Activated T-cell treated with anti-CD3 and anti-CD28 coated beads, Interleukin-2, amount 50 U/mL, for 72 hours (primary cell): ENCODE measurements around the gene FNDC5. TPM values are rescaled to one million over a fixed set of nuclear protein-coding genes. Genes with fewer than 3 reads are reported as not detected.
"Not testable (repeated sequence)": the region's sequence is repeated elsewhere in the genome, so short reads cannot be mapped to it uniquely, and the experiment has no call there.

Source experiments
- ATAC-seq, 2 donors: fragments of 150-1000 bp; cut with Tn5 transposase; replicated peaks in 1 of 2; 2 replicates each; pipeline ENCODE4 v1.10.0; 2021; ENCODE audit warnings: moderate library complexity in 2 of 2, mild to moderate bottlenecking in 1 of 2
- DNase-seq, 2 donors: peaks; one replicate each; pipeline ENCODE4 v3.0.0; 2021 to 2022; ENCODE audit warnings: mixed read lengths in 1 of 2
- H3K27ac Mint-ChIP-seq: one replicate; pipeline ENCODE4 v1.8.0; 2022; ENCODE audit warnings: mild to moderate bottlenecking, moderate library complexity, mixed read lengths
- H3K27me3 Mint-ChIP-seq: one replicate; pipeline ENCODE4 v1.8.0; 2022; ENCODE audit warnings: low read depth, mixed read lengths
- H3K36me3 Mint-ChIP-seq, 2 donors: one replicate each; pipeline ENCODE4 v1.8.0; 2022; ENCODE audit warnings: mixed read lengths in 2 of 2, mild to moderate bottlenecking in 1 of 2; ENCODE audit not compliant: insufficient read depth in 2 of 2
- H3K4me1 Mint-ChIP-seq: one replicate; pipeline ENCODE4 v1.8.0; 2022; ENCODE audit warnings: low read depth, mixed read lengths
- H3K4me3 Mint-ChIP-seq, 2 donors: one replicate each; pipeline ENCODE4 v1.8.0; 2022; ENCODE audit warnings: mild to moderate bottlenecking in 2 of 2, mixed read lengths in 2 of 2, moderate library complexity in 2 of 2
- H3K9me3 Mint-ChIP-seq, 2 donors: one replicate each; pipeline ENCODE4 v1.8.0; 2022; ENCODE audit warnings: mixed read lengths in 2 of 2
- total RNA-seq, 2 donors: library from RNA; stranded (reverse); gene quantifications; one replicate each; pipeline ENCODE4 v1.2.3, GENCODE V29; 2022

The FNDC5 gene
- not detected for total RNA-seq

GRCh38 chr1:32870615-32871363, at the start of gene FNDC5:
TSS of gene FNDC5 (minus strand) at chr1:32870912.
- peaks cover 1% of the 10 kb centered on the region for H3K4me1 Mint-ChIP-seq
- H3K9me3 Mint-ChIP-seq, result no peaks in the 10 kb centered on the region
- peak; percentile 12 to 33 for ATAC-seq
- H3K36me3 Mint-ChIP-seq, result peaks cover 0 to 1% of the 10 kb centered on the region in 2 donors
- peaks cover 50% of the 10 kb centered on the region for H3K27me3 Mint-ChIP-seq
- peak within 1 kb of the TSS; percentile 40 to 74 for H3K4me3 Mint-ChIP-seq
- no peak within 1 kb of the TSS for H3K27ac Mint-ChIP-seq
- no peak for DNase-seq

GRCh38 chr1:32919811-32920733, 49.4 kb upstream of the FNDC5 start:
- Mint-ChIP-seq H3K4me3 (peak overlapping the region in 1 of 2 donors; percentile 59), H3K4me1 (peaks cover 26% of the 10 kb centered on the region), H3K36me3 (peaks cover 2 to 3% of the 10 kb centered on the region in 2 donors), H3K9me3 (no peaks in the 10 kb centered on the region), H3K27me3 (peaks cover 60% of the 10 kb centered on the region), H3K27ac (peak overlapping the region; percentile 54)
- DNase-seq, result no peak
- peak in 1 of 2 donors; percentile 27 for ATAC-seq

DNA sequence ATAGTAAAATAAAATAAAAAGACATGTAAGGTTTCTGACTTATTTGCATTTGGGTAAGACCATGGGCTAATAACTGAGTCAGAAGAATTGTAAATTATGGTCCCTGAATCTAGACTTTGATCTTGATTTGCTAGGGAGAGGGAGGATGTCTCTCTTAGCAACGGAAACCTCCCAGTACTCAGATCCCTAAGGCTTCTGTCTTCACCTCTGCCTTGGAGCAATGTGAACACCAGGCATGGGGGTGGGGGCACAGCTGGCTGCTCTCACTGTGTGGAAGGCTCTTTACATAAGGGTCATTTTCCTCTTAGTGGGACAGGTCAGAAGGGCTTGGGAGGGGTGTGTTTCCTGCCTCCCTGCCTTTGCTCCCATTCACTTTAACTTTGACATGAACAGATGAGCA, 47.5 kb upstream of the FNDC5 start:
- Mint-ChIP-seq H3K9me3 (no peaks in the 10 kb centered on the region), H3K4me1 (peaks cover 20% of the 10 kb centered on the region), H3K4me3 (no peak overlapping the region), H3K27me3 (peaks cover 41% of the 10 kb centered on the region), H3K36me3 (peaks cover 0 to 2% of the 10 kb centered on the region in 2 donors), H3K27ac (no peak overlapping the region)
- no peak for DNase-seq
- no peak for ATAC-seq

DNA sequence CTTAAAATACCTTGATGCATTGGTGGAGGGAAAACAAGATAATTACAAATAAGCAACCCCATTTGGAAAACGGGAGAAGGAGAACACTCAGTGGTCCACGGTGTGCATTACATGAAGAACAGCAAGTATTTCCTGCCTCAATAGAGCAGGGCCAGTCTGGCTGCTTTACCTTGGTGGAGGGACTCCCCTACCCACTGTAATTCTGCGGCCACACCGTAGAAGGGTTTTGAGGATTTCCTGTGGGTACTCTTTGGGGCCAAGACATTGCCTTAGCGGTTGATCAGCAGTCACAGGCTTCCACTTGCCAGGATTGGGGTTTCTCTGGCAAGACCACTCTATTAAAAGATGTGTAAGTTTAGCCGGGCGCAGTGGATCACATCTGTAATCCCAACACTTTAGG, 46.8 kb upstream of the FNDC5 start:
- DNase-seq (peak; percentile 23 to 29), ATAC-seq (peak; percentile 67 to 69)
- no peak overlapping the region for H3K4me3 Mint-ChIP-seq
- H3K27ac Mint-ChIP-seq, result no peak overlapping the region
- no peaks in the 10 kb centered on the region for H3K9me3 Mint-ChIP-seq
- no peaks in the 10 kb centered on the region for H3K36me3 Mint-ChIP-seq
- H3K4me1 Mint-ChIP-seq, result peaks cover 20% of the 10 kb centered on the region
- H3K27me3 Mint-ChIP-seq, result peaks cover 34% of the 10 kb centered on the region

DNA sequence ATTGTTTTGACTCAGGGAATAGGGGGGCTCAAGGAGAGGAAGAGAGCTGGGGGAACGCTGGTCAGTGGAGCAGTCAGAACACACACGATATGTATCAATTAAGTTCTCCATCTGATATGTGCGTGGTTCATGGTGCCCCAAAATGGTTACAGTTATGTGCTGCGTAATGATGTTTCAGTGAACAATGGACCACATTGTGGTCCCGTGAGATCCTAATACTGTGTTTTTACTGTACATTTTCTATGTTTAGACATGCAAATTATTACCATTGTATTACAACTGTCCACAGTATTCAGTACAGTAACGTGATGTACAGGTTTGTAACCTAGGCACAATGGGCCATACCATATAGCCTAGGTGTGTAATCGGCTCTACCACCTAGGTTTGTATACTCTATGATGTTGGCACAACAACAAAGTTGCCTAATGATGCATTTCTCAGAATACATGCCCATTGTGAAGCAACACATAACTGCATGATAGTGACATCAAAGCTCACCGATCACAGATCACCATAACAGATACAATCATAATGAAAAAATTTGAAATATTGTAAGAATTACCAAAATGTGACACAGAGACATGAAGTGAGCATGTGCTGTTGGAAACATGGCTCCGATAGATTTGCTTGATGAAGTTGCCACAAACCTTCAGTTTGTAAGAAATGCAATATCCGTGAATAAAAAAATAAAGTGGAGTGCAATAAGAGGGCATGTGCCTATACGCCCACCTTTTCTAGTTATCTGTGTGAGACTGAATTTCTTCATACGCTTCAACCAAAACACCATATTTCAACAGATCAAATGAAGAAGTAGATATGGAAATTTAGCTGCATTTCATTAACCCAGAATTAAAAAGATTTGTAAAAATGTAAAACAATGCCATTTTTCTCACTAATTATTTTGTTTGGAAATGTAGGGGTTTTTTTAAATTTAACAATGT, 45.3 kb upstream of the FNDC5 start:
- H3K4me1 Mint-ChIP-seq, result peaks cover 20% of the 10 kb centered on the region
- peaks cover 23% of the 10 kb centered on the region for H3K27me3 Mint-ChIP-seq

DNA sequence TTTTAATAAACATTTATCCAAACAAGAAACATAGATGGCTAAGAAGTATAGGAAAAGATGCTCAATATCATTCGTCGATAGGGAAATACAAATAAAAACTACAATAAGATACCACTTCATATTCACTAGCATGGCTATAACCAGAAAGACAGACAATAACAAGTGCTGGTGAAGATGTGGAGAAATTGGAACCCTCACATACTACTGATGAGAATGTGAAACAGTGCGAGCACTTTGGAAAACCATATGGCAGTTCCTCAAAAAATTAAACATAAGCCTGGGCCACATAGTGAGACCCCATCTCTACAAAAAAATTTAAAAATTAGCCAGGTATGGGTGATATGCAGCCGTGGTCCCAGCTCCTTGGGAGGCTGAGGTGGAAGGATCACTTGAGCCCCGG, 39.6 kb upstream of the FNDC5 start:
- Mint-ChIP-seq H3K4me1 (no peaks in the 10 kb centered on the region), H3K9me3 (no peaks in the 10 kb centered on the region), H3K36me3 (no peaks in the 10 kb centered on the region), H3K27ac (no peak overlapping the region), H3K27me3 (no peaks in the 10 kb centered on the region), H3K4me3 (no peak overlapping the region)
- no peak for ATAC-seq
- no peak for DNase-seq

More for the DNA sequence above, 45.3 kb upstream of the FNDC5 start:
- DNase-seq (no peak), ATAC-seq (no peak)
- Mint-ChIP-seq H3K27ac (no peak overlapping the region), H3K4me3 (no peak overlapping the region), H3K36me3 (no peaks in the 10 kb centered on the region), H3K9me3 (no peaks in the 10 kb centered on the region)

DNA sequence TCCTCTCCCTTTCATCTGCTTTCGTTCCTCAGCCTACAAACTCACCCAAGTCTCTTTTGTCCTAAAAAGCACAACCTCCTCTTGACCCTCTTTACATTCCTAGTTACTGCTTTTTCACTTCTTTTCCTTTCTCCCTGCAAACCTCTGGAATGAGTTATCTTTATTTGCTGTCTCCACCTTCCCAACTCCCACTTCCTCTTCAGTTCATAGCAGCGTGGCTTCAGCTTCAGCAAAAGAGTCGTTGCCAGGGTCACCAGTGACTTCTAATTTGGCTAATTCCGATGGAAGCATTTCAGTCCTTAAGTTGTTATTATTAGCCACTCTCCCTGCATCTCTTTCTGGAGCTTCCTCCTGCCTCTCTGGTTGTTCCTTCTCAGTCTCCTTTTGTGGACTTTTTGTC, 36.7 kb upstream of the FNDC5 start:
- Mint-ChIP-seq H3K4me1 (no peaks in the 10 kb centered on the region), H3K9me3 (no peaks in the 10 kb centered on the region), H3K36me3 (no peaks in the 10 kb centered on the region), H3K27me3 (peaks cover 12% of the 10 kb centered on the region), H3K27ac (no peak overlapping the region), H3K4me3 (no peak overlapping the region)
- DNase-seq (no peak), ATAC-seq (no peak)

GRCh38 chr1:32906654-32907053, 35.9 kb upstream of the FNDC5 start:
- no peak for ATAC-seq
- Mint-ChIP-seq H3K4me3 (no peak overlapping the region), H3K36me3 (peaks cover 0 to 2% of the 10 kb centered on the region in 2 donors), H3K9me3 (no peaks in the 10 kb centered on the region), H3K4me1 (no peaks in the 10 kb centered on the region), H3K27me3 (peaks cover 20% of the 10 kb centered on the region), H3K27ac (no peak overlapping the region)
- no peak for DNase-seq

DNA sequence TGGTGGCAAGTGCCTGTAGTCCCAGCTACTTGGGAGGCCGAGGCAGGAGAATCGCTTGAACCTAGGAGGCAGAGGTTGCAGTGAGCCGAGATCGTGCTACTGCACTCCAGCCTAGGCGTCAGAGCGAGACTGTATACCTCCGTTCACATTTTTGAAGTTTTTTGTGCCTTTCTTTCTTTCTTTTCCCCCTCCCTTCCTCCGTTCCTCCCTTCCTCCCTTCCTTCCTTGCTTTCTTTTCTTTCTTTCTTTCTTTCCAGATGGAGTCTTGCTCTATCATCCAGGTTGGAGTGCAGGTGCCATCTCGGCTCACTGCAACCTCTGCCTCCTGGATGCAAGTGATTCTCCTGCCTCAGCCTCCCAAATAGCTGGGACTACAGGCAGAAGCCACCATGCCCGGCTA, 34.9 kb upstream of the FNDC5 start:
- not testable (repeated sequence) for DNase-seq, H3K4me3 Mint-ChIP-seq, H3K4me1 Mint-ChIP-seq, ATAC-seq, H3K9me3 Mint-ChIP-seq, H3K36me3 Mint-ChIP-seq, H3K27ac Mint-ChIP-seq
- peaks cover 25% of the 10 kb centered on the region for H3K27me3 Mint-ChIP-seq

DNA sequence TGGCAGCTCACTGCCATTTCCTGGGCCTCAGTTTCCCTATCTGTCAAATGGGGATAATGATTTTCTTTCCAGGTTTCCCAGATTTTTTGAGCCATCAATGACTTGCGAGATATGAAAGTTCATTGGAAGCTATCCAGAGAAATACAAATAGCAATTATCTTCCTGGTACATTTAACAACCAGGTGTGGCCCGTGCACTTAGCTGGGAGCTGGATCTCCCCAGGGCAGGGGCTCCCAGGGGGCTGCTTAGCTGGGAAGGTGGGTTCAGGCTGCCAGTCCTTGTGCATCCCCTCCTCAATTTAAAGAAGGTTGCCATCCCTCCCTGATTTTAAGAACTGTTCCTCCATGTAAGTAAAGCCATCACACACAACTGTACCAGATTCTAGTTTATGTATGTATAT, 34.1 kb upstream of the FNDC5 start:
- H3K36me3 Mint-ChIP-seq, result peaks cover 0 to 2% of the 10 kb centered on the region in 2 donors
- H3K4me1 Mint-ChIP-seq, result peaks cover 4% of the 10 kb centered on the region
- H3K4me3 Mint-ChIP-seq, result no peak overlapping the region
- peaks cover 33% of the 10 kb centered on the region for H3K27me3 Mint-ChIP-seq
- DNase-seq, result no peak
- ATAC-seq, result no peak
- no peaks in the 10 kb centered on the region for H3K9me3 Mint-ChIP-seq
- H3K27ac Mint-ChIP-seq, result no peak overlapping the region

DNA sequence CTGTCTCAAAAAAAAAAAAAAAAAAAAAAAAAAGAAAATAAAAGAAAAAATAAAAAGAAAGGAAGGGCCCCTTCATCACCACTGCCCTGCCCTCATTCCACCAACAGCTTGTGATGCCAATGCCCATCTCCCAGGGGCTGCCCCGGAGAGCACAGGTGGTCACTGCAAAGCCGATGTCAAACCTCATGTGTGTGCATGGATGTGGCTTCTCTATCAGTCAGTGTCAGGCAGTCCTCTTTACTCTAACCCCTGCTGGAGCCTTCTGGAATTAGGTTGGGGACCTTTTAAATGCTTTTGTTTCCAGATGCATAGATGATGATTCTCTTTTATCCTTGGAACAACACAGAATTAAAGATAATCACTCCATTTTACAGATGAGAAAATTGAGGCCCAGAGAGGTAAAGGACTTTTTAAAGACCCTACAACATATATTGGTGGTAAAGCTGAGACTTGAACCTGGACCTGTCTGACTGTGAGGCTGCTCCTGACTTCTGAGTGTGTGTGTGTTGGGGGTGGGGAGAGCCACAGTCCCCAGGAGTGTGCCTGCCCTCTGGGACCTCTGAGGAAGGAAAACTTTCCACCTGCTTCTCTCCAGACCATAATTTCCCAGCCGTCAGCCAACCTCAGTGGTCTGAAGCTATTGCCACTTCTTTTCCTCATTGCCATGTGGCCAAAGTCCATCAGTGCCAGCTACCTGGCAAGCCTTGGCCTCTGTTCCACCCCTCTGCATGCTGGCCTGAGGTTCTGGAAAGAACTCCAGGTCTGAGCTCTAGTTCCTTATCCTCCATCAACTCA, 33.5 kb upstream of the FNDC5 start:
- H3K36me3 Mint-ChIP-seq, result peaks cover 0 to 2% of the 10 kb centered on the region in 2 donors
- no peak overlapping the region for H3K4me3 Mint-ChIP-seq
- DNase-seq (no peak), ATAC-seq (no peak)
- H3K9me3 Mint-ChIP-seq, result no peaks in the 10 kb centered on the region
- H3K27ac Mint-ChIP-seq, result no peak overlapping the region
- H3K4me1 Mint-ChIP-seq, result peaks cover 4% of the 10 kb centered on the region
- H3K27me3 Mint-ChIP-seq, result peaks cover 39% of the 10 kb centered on the region

DNA sequence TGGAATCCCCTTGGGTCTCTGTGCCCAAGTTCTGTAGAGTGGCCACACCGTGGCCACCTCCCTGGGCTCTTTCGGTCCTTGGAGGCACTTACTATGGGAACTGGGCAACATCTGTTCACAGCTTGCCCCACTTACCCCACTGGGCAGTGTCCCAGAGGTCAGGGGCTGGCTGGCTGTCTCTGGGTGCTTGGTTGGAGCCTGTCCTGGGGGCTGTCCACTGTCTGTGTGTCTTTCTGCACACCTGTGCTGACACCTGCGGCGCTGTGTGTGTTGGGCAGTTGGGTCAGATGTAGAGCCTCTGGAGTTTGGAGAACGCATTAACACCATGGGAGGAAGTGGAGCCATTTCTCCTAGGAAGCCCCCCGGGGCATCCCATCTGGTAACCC, 31.8 kb upstream of the FNDC5 start:
- DNase-seq (no peak), ATAC-seq (no peak)
- Mint-ChIP-seq H3K36me3 (peaks cover 0 to 2% of the 10 kb centered on the region in 2 donors), H3K4me1 (peaks cover 4% of the 10 kb centered on the region), H3K4me3 (peak overlapping the region; percentile 66 to 74), H3K9me3 (no peaks in the 10 kb centered on the region), H3K27me3 (peaks cover 50% of the 10 kb centered on the region), H3K27ac (no peak overlapping the region)
